ENCODE measurements around the gene ABHD17A. TPM values are rescaled to one million over a fixed set of nuclear protein-coding genes. Genes with fewer than 3 reads are reported as not detected.

The ABHD17A gene
- total RNA-seq, 6 experiments from 2014 or later: 61.0 to 80.0 (median 67.9) TPM

GRCh38 chr19:1860821-1861598, 24.3 kb downstream of the ABHD17A start:
- DNase-seq: no peak
- 0 out of 2 replicates have a peak, but pooled peaks cover 7% of the 10 kb centered on the region for H3K36me3 Mint-ChIP-seq (ENCODE audit: low read depth)
- peak overlapping the region; percentile 92 for H3K4me3 Mint-ChIP-seq
- peak overlapping the region; percentile 79 for H3K27ac Mint-ChIP-seq
- H3K9me3 Mint-ChIP-seq: no peaks in the 10 kb centered on the region
- H3K4me1 Mint-ChIP-seq (ENCODE audit: low read depth): peaks cover 18% of the 10 kb centered on the region
- no peak for TF ChIP-seq CTCF (IDR thresholded peaks at IDR 0.05)
- no peaks in the 10 kb centered on the region; the same call in 1 of the 2 replicates for H3K27me3 Mint-ChIP-seq (ENCODE audit: insufficient read depth)

GRCh38 chr19:1860042-1860775, 25.1 kb downstream of the ABHD17A start:
- Mint-ChIP-seq H3K4me3 (peak overlapping the region; percentile 92), H3K27me3 (ENCODE audit: insufficient read depth) (no peaks in the 10 kb centered on the region; the same call in 1 of the 2 replicates), H3K4me1 (ENCODE audit: low read depth) (peaks cover 24% of the 10 kb centered on the region), H3K36me3 (ENCODE audit: low read depth) (0 out of 2 replicates have a peak, but pooled peaks cover 7% of the 10 kb centered on the region), H3K9me3 (no peaks in the 10 kb centered on the region), H3K27ac (peak overlapping the region; percentile 79)
- peak; percentile 83 for DNase-seq
- TF ChIP-seq CTCF (IDR thresholded peaks at IDR 0.05): no peak

GRCh38 chr19:1859331-1859781, 25.9 kb downstream of the ABHD17A start:
- no peak for TF ChIP-seq CTCF (IDR thresholded peaks at IDR 0.05)
- Mint-ChIP-seq H3K27ac (peak overlapping the region; percentile 79), H3K4me3 (no peak overlapping the region; the same call in 1 of the 2 replicates), H3K4me1 (ENCODE audit: low read depth) (peaks cover 30% of the 10 kb centered on the region), H3K27me3 (ENCODE audit: insufficient read depth) (no peaks in the 10 kb centered on the region; the same call in 1 of the 2 replicates), H3K36me3 (ENCODE audit: low read depth) (0 out of 2 replicates have a peak, but pooled peaks cover 7% of the 10 kb centered on the region), H3K9me3 (no peaks in the 10 kb centered on the region)
- no peak for DNase-seq

- no peak overlapping the region for H3K4me3 Mint-ChIP-seq
- H3K36me3 Mint-ChIP-seq (ENCODE audit: low read depth): peaks cover 7% of the 10 kb centered on the region; the same call in 1 of the 2 replicates
- no peaks in the 10 kb centered on the region; the same call in 1 of the 2 replicates for H3K27me3 Mint-ChIP-seq (ENCODE audit: insufficient read depth)
- peaks cover 31% of the 10 kb centered on the region for H3K4me1 Mint-ChIP-seq (ENCODE audit: low read depth)
- H3K9me3 Mint-ChIP-seq: no peaks in the 10 kb centered on the region
- no peak for TF ChIP-seq CTCF (IDR thresholded peaks at IDR 0.05)
- H3K27ac Mint-ChIP-seq: peak overlapping the region; percentile 79
- no peak for DNase-seq
Measured at GRCh38 chr19:1858412-1859081, 26.7 kb downstream of the ABHD17A start.

GRCh38 chr19:1857648-1858326, 27.5 kb downstream of the ABHD17A start:
- peak overlapping the region; percentile 79 for H3K27ac Mint-ChIP-seq
- H3K4me3 Mint-ChIP-seq: no peak overlapping the region; the same call in 1 of the 2 replicates
- H3K4me1 Mint-ChIP-seq (ENCODE audit: low read depth): peaks cover 37% of the 10 kb centered on the region

More at GRCh38 chr19:1857648-1858326, 27.5 kb downstream of the ABHD17A start:
- H3K9me3 Mint-ChIP-seq: no peaks in the 10 kb centered on the region
- no peak for DNase-seq
- H3K36me3 Mint-ChIP-seq (ENCODE audit: low read depth): peaks cover 7% of the 10 kb centered on the region; the same call in 1 of the 2 replicates
- TF ChIP-seq CTCF (IDR thresholded peaks at IDR 0.05): no peak
- no peaks in the 10 kb centered on the region; the same call in 1 of the 2 replicates for H3K27me3 Mint-ChIP-seq (ENCODE audit: insufficient read depth)
